GM10847 (cell line): ENCODE data around the gene POLDIP2.

Source experiments
- POLR2A ChIP-seq: IDR thresholded peaks from 2 replicates; pipeline ENCODE4 v1.6.1; 2011; ENCODE audit not compliant: insufficient read length; ENCODE audit errors: extremely low read depth

The POLDIP2 gene

GRCh38 chr17:28324267-28324745, 33.0 kb downstream of the POLDIP2 start:
- no peak for TF ChIP-seq POLR2A

GRCh38 chr17:28320215-28321061, 36.9 kb downstream of the POLDIP2 start:
- no peak for TF ChIP-seq POLR2A

DNA sequence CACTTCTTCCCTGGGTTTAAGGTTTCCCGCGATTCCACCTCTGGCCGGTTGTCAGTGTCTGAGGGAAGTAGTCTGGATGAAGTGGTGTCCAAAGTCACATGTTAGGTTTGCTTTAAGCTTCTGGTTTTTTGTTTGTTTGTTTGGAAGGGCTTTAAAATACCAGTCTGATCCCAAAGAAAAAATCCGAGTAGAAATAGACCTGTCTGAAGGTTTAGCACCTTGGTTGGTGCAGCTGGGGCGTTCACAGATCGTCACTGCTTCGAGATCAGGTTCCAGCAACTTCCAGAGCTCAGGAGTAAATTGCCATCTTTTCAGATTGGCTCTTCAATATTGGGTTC, 37.8 kb downstream of the POLDIP2 start:
- no peak for TF ChIP-seq POLR2A

GRCh38 chr17:28318759-28319597, 38.3 kb downstream of the POLDIP2 start, which contains the start of gene TMEM97:
TMEM97 (plus strand) TSS chr17:28319200; CDS start chr17:28319240, 40 bp downstream.
- peak; percentile 74 for TF ChIP-seq POLR2A

- TF ChIP-seq POLR2A: no peak
These were observed 39.2 kb downstream of the POLDIP2 start for GRCh38 chr17:28317966-28318758.

GRCh38 chr17:28317099-28317965, 40.0 kb downstream of the POLDIP2 start:
- TF ChIP-seq POLR2A: no peak

- no peak for TF ChIP-seq POLR2A
These were observed 41.3 kb downstream of the POLDIP2 start for GRCh38 chr17:28315846-28316705.

DNA sequence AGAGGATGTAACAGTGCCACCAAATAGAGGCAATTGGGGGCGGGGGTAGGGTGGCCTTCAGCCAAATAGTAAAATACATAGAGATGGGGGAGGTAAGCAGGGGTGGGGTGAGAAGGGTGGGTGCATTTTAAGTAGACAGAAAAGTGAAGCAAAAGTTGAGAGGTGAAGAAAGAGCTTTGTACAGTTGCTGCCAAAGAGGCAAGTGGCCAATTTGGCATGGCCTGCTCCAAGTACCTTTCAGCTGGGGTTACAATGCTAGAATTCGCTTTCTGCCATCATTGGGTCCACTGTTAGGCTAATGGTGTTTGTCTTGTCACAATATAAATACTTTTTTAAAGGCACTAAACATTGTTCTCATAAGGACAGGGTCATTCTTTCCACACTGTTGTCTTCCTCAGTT, 43.5 kb downstream of the POLDIP2 start:
- TF ChIP-seq POLR2A: no peak

DNA sequence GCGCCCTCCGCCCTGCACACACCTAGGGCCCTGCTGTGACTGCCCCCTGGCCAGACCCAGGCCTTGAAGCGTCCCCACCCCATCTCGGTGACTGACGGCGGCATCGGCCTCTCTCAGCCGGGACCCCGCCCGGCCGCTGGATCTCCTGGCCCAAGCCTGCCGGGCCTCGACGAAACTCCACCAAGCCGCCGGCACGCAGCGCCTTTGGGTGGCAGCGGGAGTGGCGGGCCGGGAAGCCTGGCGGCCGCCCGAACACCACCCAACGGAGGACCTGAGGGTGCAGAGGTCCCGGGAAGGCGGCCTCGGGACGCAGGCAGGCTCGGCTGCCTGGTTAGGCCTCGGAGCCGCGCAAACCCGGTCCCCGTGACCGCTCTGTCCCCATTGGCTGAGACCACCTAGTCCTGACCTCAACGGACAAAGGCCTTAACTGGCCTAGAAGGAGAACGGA, 50.3 kb downstream of the POLDIP2 start:
- TF ChIP-seq POLR2A: no peak

GRCh38 chr17:28298449-28298848, 58.9 kb downstream of the POLDIP2 start:
- no peak for TF ChIP-seq POLR2A
